Keratinocyte (primary cell): ENCODE results near the gene AAR2. TPM values are rescaled to one million over a fixed set of nuclear protein-coding genes. Genes with fewer than 3 reads are reported as not detected.

Experiments
- DNase-seq: peaks from one replicate; pipeline ENCODE4 v3.0.0-alpha.2; 2011; ENCODE audit warnings: low read depth, missing footprints, low spot score
- FAIRE-seq: peaks from 2 replicates; lab custom pipeline; 2011; peaks lifted over from hg19 to GRCh38; lab: Jason Lieb, UNC
- H2AFZ ChIP-seq: 2 replicates; pipeline ENCODE4 v1.6.0; 2012; ENCODE audit warnings: low read length, control low read depth, inconsistent platforms; ENCODE audit not compliant: control insufficient read depth
- H3K27ac ChIP-seq: 2 replicates; pipeline ENCODE4 v1.5.1; 2011; ENCODE audit warnings: low read length; ENCODE audit not compliant: control insufficient read depth, insufficient read depth
- H3K27me3 ChIP-seq: 3 replicates; pipeline ENCODE4 v1.6.0; 2011; ENCODE audit warnings: low read length; ENCODE audit not compliant: control insufficient read depth, insufficient read depth; ENCODE audit errors: extremely low read depth
- H3K36me3 ChIP-seq, 2 experiments: 2 replicates in 1 of 2; 3 replicates in 1 of 2; pipeline ENCODE4 v1.5.1; 2011; ENCODE audit warnings: low read length in 2 of 2, mild to moderate bottlenecking in 1 of 2; ENCODE audit not compliant: control insufficient read depth in 2 of 2, insufficient read depth in 2 of 2; ENCODE audit errors: extremely low read depth in 1 of 2
- H3K4me1 ChIP-seq: 3 replicates; pipeline ENCODE4 v1.5.1; 2011; ENCODE audit warnings: low read length; ENCODE audit not compliant: control insufficient read depth, insufficient read depth; ENCODE audit errors: extremely low read depth
- H3K4me2 ChIP-seq: 3 replicates; pipeline ENCODE4 v1.6.0; 2011; ENCODE audit warnings: low read depth, low read length; ENCODE audit not compliant: control insufficient read depth, insufficient read depth; ENCODE audit errors: extremely low read depth
- H3K4me3 ChIP-seq, 3 experiments: fragments of 200-600 bp in 1 of 3; sonication (generic) in 1 of 3; 2 replicates in 2 of 3; 3 replicates in 1 of 3; pipeline ENCODE4 v1.5.1; 2011 to 2016; ENCODE audit warnings: low read length in 3 of 3, mild to moderate bottlenecking in 3 of 3, control low read depth in 2 of 3, inconsistent platforms in 1 of 3, low read depth in 1 of 3, mixed read lengths in 1 of 3, mixed run types in 1 of 3, moderate library complexity in 1 of 3; ENCODE audit not compliant: control insufficient read depth in 2 of 3, insufficient read depth in 2 of 3; ENCODE audit errors: extremely low read depth in 1 of 3
- H3K79me2 ChIP-seq: 2 replicates; pipeline ENCODE4 v1.6.0; 2012; ENCODE audit warnings: low read length; ENCODE audit not compliant: control insufficient read depth, insufficient read depth
- H3K9ac ChIP-seq: 3 replicates; pipeline ENCODE4 v1.6.0; 2011; ENCODE audit warnings: low read length; ENCODE audit not compliant: control insufficient read depth, insufficient read depth; ENCODE audit errors: extremely low read depth
- H3K9me1 ChIP-seq: 3 replicates; pipeline ENCODE4 v1.6.0; 2011; ENCODE audit warnings: low read length; ENCODE audit not compliant: control insufficient read depth, insufficient read depth; ENCODE audit errors: extremely low read depth
- H3K9me3 ChIP-seq: 2 replicates; pipeline ENCODE4 v1.5.1; 2012; ENCODE audit warnings: low read depth, low read length; ENCODE audit not compliant: control insufficient read depth
- H4K20me1 ChIP-seq: 3 replicates; pipeline ENCODE4 v1.6.0; 2011; ENCODE audit warnings: low read length; ENCODE audit not compliant: control insufficient read depth, insufficient read depth; ENCODE audit errors: extremely low read depth
- CTCF ChIP-seq, 3 experiments: IDR thresholded peaks in 1 of 3; conservative IDR thresholded peaks in 1 of 3; optimal IDR thresholded peaks in 1 of 3; 2 replicates in 2 of 3; 3 replicates in 1 of 3; pipeline versions ENCODE3 to v1.5.1; 2011; ENCODE audit warnings: low read length in 3 of 3, mild to moderate bottlenecking in 3 of 3, moderate library complexity in 2 of 3, control low read depth in 1 of 3, inconsistent platforms in 1 of 3; ENCODE audit not compliant: insufficient read depth in 2 of 3; ENCODE audit errors: extremely low read depth in 1 of 3
- EZH2 ChIP-seq: IDR thresholded peaks from one replicate; pipeline ENCODE4 v1.6.1; 2012; ENCODE audit warnings: inconsistent platforms, mild to moderate bottlenecking, low read length, moderate library complexity
- dilution Hi-C: fragments of 300-500 bp; cut with MboI; formaldehyde crosslinking; loops from one replicate; pipeline ENCODE4 v1.7.0; 2020; ENCODE audit warnings: low sequenced_read_pairs; ENCODE audit not compliant: extremely low pct_ligation_motif_present
- polyA plus RNA-seq, 5 experiments: library from polyadenylated mRNA; depleted of rRNA in 3 of 5; stranded (reverse) in 3 of 5; stranded (forward) in 1 of 5; unstranded in 1 of 5; fragments of >200 nt; gene quantifications; 1 replicate in 1 of 5; 2 replicates in 3 of 5; 3 replicates in 1 of 5; pipeline versions ENCODE4 v1.2.1 to v1.2.3, GENCODE V29; 2011 to 2012; ENCODE audit warnings: missing spikeins in 2 of 5, low read depth in 1 of 5, low replicate concordance in 1 of 5

The AAR2 gene
- polyA plus RNA-seq, 1 donor (not counting 4 experiments of a cell fraction or from before 2014, with no cell fraction given): 20.1 TPM

- dilution Hi-C loops: no loop called here
- H3K27ac ChIP-seq: no peak overlapping the region
- no peaks in the 10 kb centered on the region for H3K9me3 ChIP-seq
Observed at GRCh38 chr20:36214684-36215256, 21.5 kb upstream of the AAR2 start.

GRCh38 chr20:36215778-36216177, 20.5 kb upstream of the AAR2 start:
- H3K4me2 ChIP-seq: no peak overlapping the region
- FAIRE-seq (no peak), DNase-seq (no peak)
- no peak overlapping the region for H3K4me3 ChIP-seq
- H3K27ac ChIP-seq: no peak overlapping the region
- H3K9me1 ChIP-seq: no peaks in the 10 kb centered on the region
- no peaks in the 10 kb centered on the region for H3K36me3 ChIP-seq
- no peak for TF ChIP-seq CTCF (optimal IDR thresholded peaks at IDR 0.05 in 1 of 3, IDR thresholded peaks at IDR 0.05 in 1 of 3, conservative IDR thresholded peaks at IDR 0.05 in 1 of 3; ENCODE audit: extremely low read depth in 1 of 3, insufficient read depth in 2 of 3, low read length in 3 of 3)
- TF ChIP-seq EZH2: no peak
- no peak overlapping the region for H2AFZ ChIP-seq
- no peaks in the 10 kb centered on the region for H4K20me1 ChIP-seq
- H3K9ac ChIP-seq: no peak overlapping the region
- no peaks in the 10 kb centered on the region for H3K9me3 ChIP-seq
- no peaks in the 10 kb centered on the region for H3K79me2 ChIP-seq
- dilution Hi-C loops: no loop called here
- no peaks in the 10 kb centered on the region for H3K4me1 ChIP-seq
- no peaks in the 10 kb centered on the region for H3K27me3 ChIP-seq

More at GRCh38 chr20:36214684-36215256, 21.5 kb upstream of the AAR2 start:
- Histone ChIP-seq H3K4me3 (no peak overlapping the region), H3K9me1 (no peaks in the 10 kb centered on the region), H3K27me3 (no peaks in the 10 kb centered on the region), H3K9ac (no peak overlapping the region), H3K4me1 (no peaks in the 10 kb centered on the region), H2AFZ (no peak overlapping the region), H3K4me2 (no peak overlapping the region), H3K79me2 (no peaks in the 10 kb centered on the region), H4K20me1 (no peaks in the 10 kb centered on the region), H3K36me3 (no peaks in the 10 kb centered on the region)
- FAIRE-seq: peak; percentile 75
- DNase-seq: no peak
- TF ChIP-seq CTCF (optimal IDR thresholded peaks at IDR 0.05 in 1 of 3, IDR thresholded peaks at IDR 0.05 in 1 of 3, conservative IDR thresholded peaks at IDR 0.05 in 1 of 3; ENCODE audit: extremely low read depth in 1 of 3, insufficient read depth in 2 of 3, low read length in 3 of 3): peak; percentile 72 to 95 (median 74)
- no peak for TF ChIP-seq EZH2
